Tibial nerve (tissue), 4 donors: Measurements from ENCODE around the gene CCL11. TPM values are rescaled to one million over a fixed set of nuclear protein-coding genes. Genes with fewer than 3 reads are reported as not detected.

Source experiments
- DNase-seq, 2 donors: peaks; one replicate each; pipeline ENCODE4 v3.0.0-alpha.2; 2019; ENCODE audit warnings: low spot score in 2 of 2
- H3K27ac ChIP-seq, 4 donors: fragments of 200-600 bp; sonication (generic) in 3 of 4; one replicate each; pipeline ENCODE4 v1.5.1; 2017 to 2019; ENCODE audit warnings: mild to moderate bottlenecking in 1 of 4
- H3K27me3 ChIP-seq, 2 donors: fragments of 200-600 bp; sonication (generic) in 1 of 2; one replicate each; pipeline versions ENCODE4 v1.5.1 to v1.6.0; 2017 to 2019
- H3K36me3 ChIP-seq, 3 donors: fragments of 200-600 bp; sonication (generic); one replicate each; pipeline ENCODE4 v1.5.1; 2018 to 2019
- H3K4me1 ChIP-seq, 4 donors: fragments of 200-600 bp; sonication (generic) in 3 of 4; one replicate each; pipeline ENCODE4 v1.5.1; 2017 to 2019
- H3K4me3 ChIP-seq, 4 donors: fragments of 200-600 bp; sonication (generic) in 3 of 4; one replicate each; pipeline ENCODE4 v1.5.1; 2017 to 2019; ENCODE audit warnings: mild to moderate bottlenecking in 1 of 4, moderate library complexity in 1 of 4
- H3K9me3 ChIP-seq, 4 donors: fragments of 200-600 bp; sonication (generic) in 3 of 4; one replicate each; pipeline ENCODE4 v1.5.1; 2017 to 2019
- CTCF ChIP-seq, 5 experiments: fragments of 200-600 bp in 3 of 5; fragments of 450-650 bp in 2 of 5; sonication (generic) in 3 of 5; IDR thresholded peaks; one replicate each; pipeline ENCODE4 v1.5.1; 2016 to 2019; ENCODE audit warnings: antibody characterized with exemption in 5 of 5, mild to moderate bottlenecking in 3 of 5, moderate library complexity in 2 of 5
- EP300 ChIP-seq, 2 donors: sonication (generic); formaldehyde crosslinking; IDR thresholded peaks; one replicate each; pipeline ENCODE4 v1.6.1; 2017; ENCODE audit warnings: antibody characterized with exemption in 2 of 2, mild to moderate bottlenecking in 1 of 2
- POLR2A ChIP-seq, 2 donors: fragments of 450-650 bp; IDR thresholded peaks; one replicate each; pipeline ENCODE4 v1.6.1; 2017; ENCODE audit warnings: antibody characterized with exemption in 2 of 2, mild to moderate bottlenecking in 2 of 2, moderate library complexity in 2 of 2
- WGBS, 2 donors: methylation state at CpG; one replicate each; pipeline ENCODE4 v1.1.5; 2018; 5-methylcytosine and 5-hydroxymethylcytosine counted together
- total RNA-seq, 4 donors: library from RNA; depleted of rRNA; stranded (reverse); fragments of >200 nt; gene quantifications; one replicate each; pipeline ENCODE4 v1.1.0, GENCODE V29; 2016

CCL11 gene
- total RNA-seq, 4 donors from 2014 or later = 3.9 TPM; not detected in 3

DNA sequence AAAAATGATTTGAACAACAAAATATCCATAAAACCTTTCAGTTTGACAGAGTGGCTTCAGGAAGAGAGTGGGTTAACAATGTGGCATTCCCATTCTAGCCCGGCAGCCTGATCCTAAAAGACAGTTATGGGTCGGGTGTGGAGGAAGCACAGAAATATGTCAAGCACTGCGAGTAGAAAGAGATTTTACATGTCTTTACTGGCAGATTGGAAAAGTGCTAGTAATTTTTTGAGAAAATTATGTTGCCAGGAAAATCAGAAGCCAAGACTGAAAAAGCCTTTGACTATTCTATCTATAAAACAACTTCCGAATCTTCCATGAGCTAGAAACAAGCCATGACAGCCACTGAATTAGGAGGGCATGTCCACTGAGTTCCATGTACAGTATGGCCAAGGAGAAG is 24.7 kb upstream of the CCL11 start:
- H3K4me1 ChIP-seq = peaks cover 0 to 35% (median 10%) of the 10 kb centered on the region in 4 donors
- no peak overlapping the region for H3K27ac ChIP-seq
- no peaks in the 10 kb centered on the region for H3K9me3 ChIP-seq
- no peaks in the 10 kb centered on the region for H3K27me3 ChIP-seq
- no peak for DNase-seq
- H3K4me3 ChIP-seq = no peak overlapping the region
- 33 to 38% methylated on average over 4 of the region's 4 CpGs for WGBS, 2 donors
- TF ChIP-seq POLR2A (IDR thresholded peaks at IDR 0.05) = no peak
- no peak for TF ChIP-seq EP300 (IDR thresholded peaks at IDR 0.05)
- TF ChIP-seq CTCF (IDR thresholded peaks at IDR 0.05) = no peak
- no peaks in the 10 kb centered on the region for H3K36me3 ChIP-seq

GRCh38 chr17:34261568-34262337 is 23.8 kb upstream of the CCL11 start:
- no peak for DNase-seq
- no peak for TF ChIP-seq CTCF (IDR thresholded peaks at IDR 0.05)
- no peak for TF ChIP-seq POLR2A (IDR thresholded peaks at IDR 0.05)
- TF ChIP-seq EP300 (IDR thresholded peaks at IDR 0.05) = no peak
- H3K27me3 ChIP-seq = no peaks in the 10 kb centered on the region
- no peak overlapping the region for H3K4me3 ChIP-seq
- 92% methylated on average over 5 of the region's 5 CpGs for WGBS, 2 donors
- H3K27ac ChIP-seq = no peak overlapping the region
- peaks cover 0 to 26% (median 2%) of the 10 kb centered on the region in 4 donors for H3K4me1 ChIP-seq
- no peaks in the 10 kb centered on the region for H3K9me3 ChIP-seq
- H3K36me3 ChIP-seq = no peaks in the 10 kb centered on the region

- Histone ChIP-seq H3K9me3 (no peaks in the 10 kb centered on the region), H3K27ac (no peak overlapping the region), H3K27me3 (no peaks in the 10 kb centered on the region), H3K4me3 (no peak overlapping the region), H3K36me3 (no peaks in the 10 kb centered on the region), H3K4me1 (peaks cover 0 to 5% (median 0%) of the 10 kb centered on the region in 4 donors)
- no peak for DNase-seq
- WGBS, 2 donors = 42 to 46% methylated on average over 3 of the region's 3 CpGs
- no peak for TF ChIP-seq POLR2A (IDR thresholded peaks at IDR 0.05)
- TF ChIP-seq EP300 (IDR thresholded peaks at IDR 0.05) = no peak
- no peak for TF ChIP-seq CTCF (IDR thresholded peaks at IDR 0.05)
Observed at GRCh38 chr17:34265711-34266110, 19.8 kb upstream of the CCL11 start.

- Histone ChIP-seq H3K4me3 (no peak within 1 kb of the TSS), H3K4me1 (no peaks in the 10 kb centered on the region), H3K27me3 (no peaks in the 10 kb centered on the region), H3K27ac (no peak within 1 kb of the TSS), H3K36me3 (no peaks in the 10 kb centered on the region), H3K9me3 (no peaks in the 10 kb centered on the region)
- TF ChIP-seq CTCF (IDR thresholded peaks at IDR 0.05) = no peak
- 47 to 48% methylated on average over 1 of the region's 1 CpG for WGBS, 2 donors
- DNase-seq = no peak
Observed at GRCh38 chr17:34269969-34270368, 15.6 kb upstream of the CCL11 start, which contains the start of gene CCL7. Gene CCL7 (plus strand): TSS chr17:34270221. CDS start chr17:34270291, 70 bp downstream.

DNA sequence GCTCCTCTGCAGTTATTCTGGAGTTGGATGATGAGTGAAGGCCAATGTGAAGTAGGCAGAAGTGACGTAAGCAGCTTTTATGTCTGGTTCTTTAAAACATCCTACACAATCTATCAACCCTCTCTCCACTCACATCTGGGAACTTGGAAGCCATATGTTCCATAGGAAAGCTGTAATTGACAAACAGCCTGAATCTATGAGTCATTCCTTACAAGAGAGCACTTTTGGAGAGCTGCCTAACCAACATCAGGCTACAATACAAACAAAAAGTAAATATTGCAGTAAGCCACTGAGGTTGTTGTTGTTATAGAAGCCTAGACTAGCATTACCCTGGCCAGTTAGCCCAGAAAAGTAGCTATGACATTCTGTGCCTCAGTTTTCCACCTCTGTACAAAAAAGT is 9.7 kb upstream of the CCL11 start:
- H3K27me3 ChIP-seq = no peaks in the 10 kb centered on the region
- H3K27ac ChIP-seq = no peak overlapping the region
- H3K4me1 ChIP-seq = no peaks in the 10 kb centered on the region
- H3K36me3 ChIP-seq = no peaks in the 10 kb centered on the region
- DNase-seq = no peak
- TF ChIP-seq EP300 (IDR thresholded peaks at IDR 0.05) (no peak), POLR2A (IDR thresholded peaks at IDR 0.05) (no peak), CTCF (IDR thresholded peaks at IDR 0.05) (no peak)
- H3K4me3 ChIP-seq = no peak overlapping the region
- 8 to 15% methylated on average over 1 of the region's 1 CpG for WGBS, 2 donors
- H3K9me3 ChIP-seq = no peaks in the 10 kb centered on the region
